Measurements from ENCODE around the gene BRD1.

The BRD1 gene

GRCh38 chr22:49786976-49787706 is 40.5 kb downstream of the BRD1 start:
- TF ChIP-seq CTCF (IDR thresholded peaks at IDR 0.05; ENCODE audit: insufficient read depth, low read length, poor library complexity, severe bottlenecking): no peak
- no peak for DNase-seq (ENCODE audit: extremely low read depth, insufficient read length)
- Histone ChIP-seq H3K36me3 (ENCODE audit: control insufficient read depth, insufficient read depth, low read length) (peaks cover 29% of the 10 kb centered on the region), H3K27me3 (replicated peaks; ENCODE audit: control insufficient read depth, insufficient read depth, low read length) (no peaks in the 10 kb centered on the region), H3K4me3 (replicated peaks; ENCODE audit: low read depth, low read length) (no peak overlapping the region)

GRCh38 chr22:49785841-49786471 is 41.7 kb downstream of the BRD1 start:
- no peak for TF ChIP-seq CTCF (IDR thresholded peaks at IDR 0.05; ENCODE audit: insufficient read depth, low read length, poor library complexity, severe bottlenecking)
- no peak overlapping the region for H3K4me3 ChIP-seq (replicated peaks; ENCODE audit: low read depth, low read length)
- H3K36me3 ChIP-seq (ENCODE audit: control insufficient read depth, insufficient read depth, low read length): peaks cover 27% of the 10 kb centered on the region
- H3K27me3 ChIP-seq (replicated peaks; ENCODE audit: control insufficient read depth, insufficient read depth, low read length): no peaks in the 10 kb centered on the region
- DNase-seq (ENCODE audit: extremely low read depth, insufficient read length): no peak

- no peak overlapping the region for H3K4me3 ChIP-seq (replicated peaks; ENCODE audit: low read depth, low read length)
- peaks cover 23% of the 10 kb centered on the region for H3K36me3 ChIP-seq (ENCODE audit: control insufficient read depth, insufficient read depth, low read length)
- no peak for TF ChIP-seq CTCF (IDR thresholded peaks at IDR 0.05; ENCODE audit: insufficient read depth, low read length, poor library complexity, severe bottlenecking)
- DNase-seq (ENCODE audit: extremely low read depth, insufficient read length): no peak
- H3K27me3 ChIP-seq (replicated peaks; ENCODE audit: control insufficient read depth, insufficient read depth, low read length): no peaks in the 10 kb centered on the region
These were observed 42.6 kb downstream of the BRD1 start for GRCh38 chr22:49785046-49785521.

GRCh38 chr22:49784630-49784971 is 43.1 kb downstream of the BRD1 start:
- no peak for TF ChIP-seq CTCF (IDR thresholded peaks at IDR 0.05; ENCODE audit: insufficient read depth, low read length, poor library complexity, severe bottlenecking)
- Histone ChIP-seq H3K27me3 (replicated peaks; ENCODE audit: control insufficient read depth, insufficient read depth, low read length) (no peaks in the 10 kb centered on the region), H3K36me3 (ENCODE audit: control insufficient read depth, insufficient read depth, low read length) (peaks cover 22% of the 10 kb centered on the region), H3K4me3 (replicated peaks; ENCODE audit: low read depth, low read length) (no peak overlapping the region)
- DNase-seq (ENCODE audit: extremely low read depth, insufficient read length): no peak

GRCh38 chr22:49783926-49784629 is 43.6 kb downstream of the BRD1 start:
- peaks cover 22% of the 10 kb centered on the region for H3K36me3 ChIP-seq (ENCODE audit: control insufficient read depth, insufficient read depth, low read length)

More at GRCh38 chr22:49783926-49784629, 43.6 kb downstream of the BRD1 start:
- DNase-seq (ENCODE audit: extremely low read depth, insufficient read length): no peak
- Histone ChIP-seq H3K27me3 (replicated peaks; ENCODE audit: control insufficient read depth, insufficient read depth, low read length) (no peaks in the 10 kb centered on the region), H3K4me3 (replicated peaks; ENCODE audit: low read depth, low read length) (no peak overlapping the region)
- no peak for TF ChIP-seq CTCF (IDR thresholded peaks at IDR 0.05; ENCODE audit: insufficient read depth, low read length, poor library complexity, severe bottlenecking)
